ENCODE data around the gene OR6K2.
"Not testable (repeated sequence)": the region's sequence is repeated elsewhere in the genome, so short reads cannot be mapped to it uniquely, and the experiment has no call there.

OR6K2 gene, protein sequence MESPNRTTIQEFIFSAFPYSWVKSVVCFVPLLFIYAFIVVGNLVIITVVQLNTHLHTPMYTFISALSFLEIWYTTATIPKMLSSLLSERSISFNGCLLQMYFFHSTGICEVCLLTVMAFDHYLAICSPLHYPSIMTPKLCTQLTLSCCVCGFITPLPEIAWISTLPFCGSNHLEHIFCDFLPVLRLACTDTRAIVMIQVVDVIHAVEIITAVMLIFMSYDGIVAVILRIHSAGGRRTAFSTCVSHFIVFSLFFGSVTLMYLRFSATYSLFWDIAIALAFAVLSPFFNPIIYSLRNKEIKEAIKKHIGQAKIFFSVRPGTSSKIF

DNA sequence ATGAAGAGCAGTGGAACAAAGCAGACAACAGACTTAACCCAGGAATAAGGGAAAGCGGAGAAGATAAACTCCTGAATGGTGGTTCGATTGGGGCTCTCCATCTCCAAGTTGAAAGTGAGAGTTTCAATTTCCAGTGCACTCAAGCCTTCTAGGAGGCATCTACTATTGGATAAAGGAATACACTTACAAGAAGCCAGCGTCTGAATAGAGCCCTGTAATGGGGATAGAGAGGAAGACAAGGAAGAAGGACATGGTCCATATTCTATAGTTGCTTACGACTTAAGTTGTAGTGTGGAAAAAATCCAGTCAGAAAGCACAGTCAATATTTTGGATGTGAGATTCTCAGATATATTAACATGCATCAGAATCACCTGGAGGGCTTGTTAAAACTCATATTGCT, at the start of gene OR6K2:
OR6K2 (minus strand) TSS at position 101 of the 400 bp plus-strand sequence; CDS start at position 101, 0 bp downstream.
- no peak for DNase-seq

DNA sequence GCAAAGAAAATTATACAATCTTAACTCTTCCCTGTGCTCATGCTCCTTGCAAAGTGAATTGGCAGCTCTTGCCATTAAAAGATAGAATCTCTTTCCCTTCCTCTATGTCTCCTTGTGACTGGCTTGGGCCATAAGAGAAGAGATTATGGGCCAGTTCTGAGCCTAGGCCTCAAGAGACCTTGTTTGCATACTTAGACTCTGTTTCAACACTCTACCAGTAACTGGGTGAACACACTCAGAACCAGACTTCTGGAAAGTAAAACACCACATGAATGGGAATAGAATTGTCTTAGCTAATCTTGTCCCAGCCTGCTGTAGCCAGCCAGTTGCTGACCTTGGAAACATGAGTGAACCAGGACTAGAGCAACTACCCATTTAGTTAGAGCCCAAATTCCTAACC, 35.4 kb upstream of the OR6K2 start:
- DNase-seq, result no peak

DNA sequence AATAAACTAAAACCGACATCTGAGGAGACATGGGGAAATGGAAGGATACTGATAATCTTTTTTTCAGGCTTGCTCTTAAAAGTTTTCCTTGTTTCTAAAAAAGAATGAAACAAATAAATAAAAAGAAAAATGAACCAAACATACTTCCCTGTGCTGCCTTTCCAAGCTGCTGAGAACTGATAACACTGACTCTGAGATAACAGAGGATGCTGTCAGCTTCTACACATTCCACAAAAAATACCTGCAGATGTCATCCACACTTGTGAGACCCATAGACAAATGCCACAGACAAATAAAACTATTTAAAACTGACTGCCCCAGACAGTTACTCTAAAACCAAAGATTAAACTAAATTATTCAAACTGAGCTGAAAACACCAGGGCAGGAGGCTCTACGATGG, 32.1 kb upstream of the OR6K2 start:
- DNase-seq, result no peak

DNA sequence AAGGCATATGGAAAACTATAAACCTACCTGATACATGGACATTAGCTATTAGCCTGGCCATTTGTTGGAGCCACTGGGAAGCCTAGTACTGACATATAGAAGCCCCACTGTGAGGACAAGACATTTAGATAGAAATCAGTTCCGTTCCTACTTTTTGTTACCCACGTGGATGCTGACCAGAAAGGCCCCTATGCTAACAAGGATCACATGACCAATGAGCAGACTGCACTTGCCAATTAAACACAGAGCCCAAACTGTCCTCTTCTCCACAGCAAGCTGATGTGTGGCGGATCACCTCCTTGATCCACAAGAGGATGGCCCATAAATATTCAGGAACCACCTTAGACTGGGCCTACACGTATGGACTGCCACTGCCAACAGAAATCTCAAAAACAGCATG, 31.3 kb upstream of the OR6K2 start:
- no peak for DNase-seq

DNA sequence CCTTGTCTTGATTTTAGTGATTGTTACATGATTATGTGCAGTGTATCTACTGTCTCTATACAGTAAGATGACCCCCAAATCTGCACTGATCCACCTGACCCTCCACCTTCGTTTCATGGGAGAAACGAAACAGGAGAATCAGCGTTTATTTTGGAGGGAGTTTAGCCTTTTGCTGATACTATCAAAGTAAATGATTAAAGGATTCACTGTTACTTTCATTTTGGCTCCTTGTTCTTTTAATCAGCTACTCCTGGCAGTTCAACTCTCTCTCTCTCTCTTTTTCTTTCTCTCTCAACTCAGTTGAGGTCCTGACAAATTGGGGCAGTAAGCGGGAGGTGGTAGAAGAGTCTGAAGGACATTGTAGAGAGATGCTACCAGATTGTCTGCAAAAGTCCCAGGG, 30.0 kb upstream of the OR6K2 start:
- no peak for DNase-seq

DNA sequence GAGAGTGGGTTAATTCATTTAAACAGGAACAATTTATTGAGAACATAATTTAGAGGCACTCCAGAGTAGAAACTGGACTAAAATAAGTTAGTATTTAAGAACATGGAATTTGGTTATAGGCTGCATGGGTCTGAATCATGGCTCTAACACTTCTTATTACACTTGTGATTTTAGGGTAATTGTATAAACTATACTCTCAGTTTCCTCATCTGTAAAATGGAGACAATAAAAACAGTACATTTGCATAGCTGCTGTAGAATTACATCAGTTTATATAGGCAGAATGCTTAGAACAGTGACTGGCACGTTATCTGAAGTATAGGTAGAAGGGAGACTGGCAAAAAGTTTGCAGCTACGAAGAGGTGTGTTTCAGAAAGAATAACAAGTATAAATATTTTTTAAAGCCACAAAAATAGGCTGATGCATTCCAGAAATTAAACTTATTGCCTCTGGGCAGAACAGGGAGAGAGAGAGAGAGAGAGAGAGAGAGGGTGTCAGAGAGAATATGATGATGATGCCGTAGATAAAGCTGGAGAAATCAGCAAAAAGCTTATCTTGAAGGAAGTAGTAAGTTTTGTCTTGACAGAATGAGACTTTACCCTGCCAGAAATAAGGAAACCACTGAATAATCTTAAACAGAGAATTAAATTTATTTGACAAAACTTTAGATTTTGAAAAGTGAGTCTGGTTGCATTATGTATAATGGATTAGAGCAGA, 28.2 kb upstream of the OR6K2 start:
- DNase-seq, result no peak

DNA sequence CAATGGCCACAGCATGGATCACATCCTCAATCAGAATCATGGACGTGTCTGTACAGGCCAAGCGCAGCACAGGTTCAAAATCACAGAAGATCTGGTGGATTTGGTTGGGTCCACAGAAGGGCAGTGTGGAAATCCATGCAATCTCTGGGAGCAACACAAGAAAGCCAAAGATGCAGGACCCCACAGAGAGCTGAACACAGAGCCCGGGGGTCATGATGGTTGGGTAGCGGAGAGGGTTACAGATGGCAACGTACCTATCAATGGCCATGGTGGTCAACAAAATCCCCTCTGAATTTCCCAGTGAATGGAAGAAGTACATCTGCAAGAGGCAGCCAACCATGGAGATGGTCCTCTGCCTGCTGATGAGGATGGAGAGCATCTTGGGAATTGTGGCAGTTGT, 24.0 kb upstream of the OR6K2 start:
- DNase-seq, result no peak

DNA sequence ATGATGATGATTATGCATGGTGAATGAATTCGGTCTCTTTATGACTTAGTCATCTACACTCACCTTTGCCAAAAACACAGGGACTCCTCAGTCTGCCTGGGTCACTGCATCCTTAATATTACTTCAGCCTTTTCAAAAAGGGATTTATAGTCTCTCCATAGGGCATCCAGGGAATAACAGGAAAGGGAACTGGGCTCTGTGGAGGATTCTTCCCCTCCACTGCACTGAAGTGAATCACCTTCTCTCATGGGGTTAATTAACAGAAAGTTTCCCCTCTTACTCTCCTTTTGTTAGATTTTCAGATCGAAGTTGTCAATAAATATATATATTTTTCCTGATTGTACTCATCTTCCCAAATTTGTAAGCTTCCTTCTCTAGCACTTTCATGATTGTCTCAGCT, 20.2 kb upstream of the OR6K2 start, which contains the start of gene OR6K3:
OR6K3 (minus strand) TSS at position 101 of the 400 bp plus-strand sequence. CDS start 2,605 bp downstream, outside the sequence.
- no peak for DNase-seq

DNA sequence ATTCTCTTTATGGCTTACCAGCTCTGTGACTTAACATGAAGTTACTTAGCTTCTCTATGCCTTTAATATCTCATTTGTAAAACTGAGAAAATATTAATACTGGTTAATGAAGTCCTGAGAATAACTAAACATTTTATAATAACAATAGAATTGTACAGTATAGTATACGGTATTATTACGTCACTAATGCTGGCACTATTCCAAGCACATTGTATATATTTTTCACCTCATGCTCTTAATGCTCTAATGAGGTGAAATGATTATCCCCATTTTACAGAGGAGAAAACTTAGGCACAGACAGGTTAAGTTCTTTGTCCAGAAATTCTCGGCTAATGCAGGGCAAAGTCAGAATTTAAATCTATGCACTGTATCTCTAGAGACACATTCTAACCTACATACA, 19.2 kb upstream of the OR6K2 start:
- no peak for DNase-seq

DNA sequence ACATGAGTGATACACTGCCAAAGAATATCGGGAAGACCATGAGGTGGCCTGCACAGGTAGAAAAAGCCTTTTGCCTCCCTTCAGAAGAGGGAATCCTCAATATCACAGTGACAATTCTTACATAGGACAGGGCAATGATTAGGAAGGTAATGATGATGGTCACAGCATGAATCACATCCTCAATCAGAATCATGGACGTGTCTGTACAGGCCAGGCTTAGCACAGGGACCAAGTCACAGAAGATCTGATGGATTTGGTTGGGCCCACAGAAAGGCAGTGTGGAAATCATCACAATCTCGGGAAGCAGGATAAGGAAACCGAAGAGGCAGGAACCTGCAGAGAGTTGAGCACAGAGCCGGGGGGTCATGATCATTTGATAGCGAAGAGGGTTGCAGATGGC, 16.9 kb upstream of the OR6K2 start:
- DNase-seq, result no peak

DNA sequence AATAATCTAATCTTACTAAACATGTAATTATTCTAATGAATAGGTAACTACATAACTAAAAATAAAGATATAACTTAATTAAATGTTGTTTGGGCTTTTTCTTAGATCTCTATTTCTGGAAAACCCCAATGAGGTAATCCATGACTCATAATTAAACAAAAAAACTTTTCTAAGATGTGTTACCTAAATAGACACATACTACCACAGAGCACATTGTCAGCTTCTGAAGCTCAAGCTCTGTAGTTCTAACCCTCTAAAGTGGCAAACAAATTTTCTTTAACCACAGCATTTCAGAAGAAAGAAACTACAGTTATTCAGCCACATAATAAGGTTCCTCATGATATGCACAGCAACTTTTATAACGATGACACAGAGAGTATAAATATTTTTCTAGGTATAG, 15.9 kb upstream of the OR6K2 start:
- DNase-seq, result no peak

DNA sequence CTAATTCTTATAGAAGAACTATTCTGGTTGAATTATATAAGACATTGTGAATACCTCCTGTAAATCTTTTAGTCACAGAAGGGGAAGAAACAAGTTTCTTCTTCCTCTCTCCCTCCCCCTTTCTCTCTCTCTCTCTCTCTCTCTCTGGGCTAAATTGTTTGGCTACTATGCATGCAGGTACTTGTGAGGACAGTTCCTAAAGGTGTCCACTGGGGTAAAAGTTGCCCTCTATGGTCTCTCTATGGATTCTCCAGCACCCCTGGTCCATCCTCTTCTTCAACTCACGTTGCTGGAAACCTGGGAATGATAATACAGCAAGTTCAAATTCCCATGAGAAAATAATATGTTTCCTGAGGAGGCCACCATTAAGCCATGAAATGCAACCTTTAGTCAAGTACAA, 14.3 kb upstream of the OR6K2 start:
- DNase-seq, result no peak

DNA sequence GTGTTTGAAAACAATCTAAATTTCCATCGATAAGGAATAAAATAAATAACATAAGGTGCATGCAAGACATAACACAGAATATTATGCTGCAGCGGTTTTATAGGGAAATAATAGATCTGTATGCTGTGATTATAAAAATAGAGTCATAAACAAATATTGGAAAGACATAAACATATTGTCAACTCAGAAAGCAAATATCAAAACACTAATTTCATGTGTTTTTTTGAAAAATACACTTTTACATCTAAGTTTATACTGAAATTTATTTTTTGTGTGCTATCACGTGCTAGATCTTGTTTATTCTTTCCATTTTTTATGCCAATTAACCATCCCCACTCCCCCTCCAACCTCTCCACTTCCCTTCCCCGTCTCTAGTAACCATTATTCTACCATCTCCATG, 10.6 kb upstream of the OR6K2 start:
- DNase-seq, result no peak

DNA sequence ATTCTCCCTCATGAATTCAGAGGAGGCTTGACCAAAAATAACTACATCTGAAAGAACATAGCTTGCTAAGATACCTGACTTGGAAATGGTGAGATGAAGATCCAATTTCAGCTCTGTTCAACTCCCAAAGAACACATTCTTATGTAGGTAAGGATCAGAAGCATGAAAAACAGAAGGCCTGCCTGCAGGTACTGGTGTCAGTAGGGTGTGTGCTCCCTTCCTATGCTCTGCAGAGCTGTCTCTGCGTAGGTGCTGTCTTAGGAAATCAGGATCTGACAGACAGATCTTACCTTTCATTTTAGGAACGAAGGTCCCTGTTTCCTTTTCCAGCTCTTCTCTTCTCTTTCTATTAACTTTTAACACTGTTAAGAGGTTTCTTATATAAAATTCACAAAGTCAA, 5.6 kb upstream of the OR6K2 start:
- no peak for DNase-seq

DNA sequence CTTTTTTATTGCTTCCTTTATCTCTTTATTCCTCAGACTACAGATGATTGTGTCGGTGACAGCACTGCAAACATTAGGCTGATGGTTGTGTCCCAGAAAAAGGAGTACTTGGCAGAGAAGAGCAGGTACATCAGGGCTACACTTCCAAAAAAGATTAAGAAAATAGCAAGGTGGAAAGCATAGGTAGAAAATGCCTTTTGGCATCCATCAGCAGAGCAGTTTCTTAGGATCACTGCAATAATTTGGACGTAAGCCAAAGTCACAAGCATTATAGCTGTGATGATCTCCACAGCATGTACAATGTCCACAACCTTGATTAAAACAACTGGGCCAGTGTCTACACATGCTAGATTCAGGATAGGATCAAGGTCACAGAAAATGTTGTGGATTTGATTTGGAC, 5.9 kb downstream of the OR6K2 start:
- DNase-seq, result no peak

DNA sequence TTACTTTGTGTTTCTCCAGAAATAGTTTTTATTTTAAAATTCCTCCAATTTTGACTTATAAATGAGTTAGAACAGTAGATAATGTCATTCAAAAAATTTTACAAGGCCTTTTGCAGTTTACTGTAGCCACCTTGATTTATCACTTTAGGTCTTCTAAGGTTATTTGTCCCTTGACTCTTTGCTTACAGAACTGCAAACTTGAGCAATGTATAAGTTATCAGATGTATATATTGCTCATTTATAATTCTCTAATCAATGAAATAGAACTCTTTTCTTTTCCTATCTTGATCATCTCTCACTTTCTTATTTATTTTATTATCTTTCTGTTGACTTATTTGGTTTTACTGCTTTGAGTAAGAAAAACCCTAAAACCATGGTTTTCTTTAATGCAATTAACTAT, 8.1 kb downstream of the OR6K2 start:
- no peak for DNase-seq

DNA sequence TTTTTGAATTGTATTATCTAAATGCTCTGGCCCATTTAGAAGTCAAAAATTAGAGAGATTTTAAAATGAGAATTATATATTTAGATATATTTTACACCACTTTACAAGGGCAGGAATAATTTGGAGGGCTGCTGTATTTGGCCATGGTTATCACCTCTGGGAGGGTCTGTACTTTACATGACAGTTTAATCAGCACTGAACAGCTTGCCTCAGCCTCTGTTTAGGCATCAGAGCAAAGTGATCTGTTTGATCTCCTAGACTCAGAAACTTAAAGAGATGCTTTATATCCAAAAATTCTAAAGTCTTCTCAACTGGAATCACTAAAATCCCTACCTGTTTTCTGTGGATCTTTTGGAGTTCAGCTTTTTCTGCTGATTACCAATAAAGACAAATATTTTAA, 8.5 kb downstream of the OR6K2 start:
- DNase-seq, result no peak

DNA sequence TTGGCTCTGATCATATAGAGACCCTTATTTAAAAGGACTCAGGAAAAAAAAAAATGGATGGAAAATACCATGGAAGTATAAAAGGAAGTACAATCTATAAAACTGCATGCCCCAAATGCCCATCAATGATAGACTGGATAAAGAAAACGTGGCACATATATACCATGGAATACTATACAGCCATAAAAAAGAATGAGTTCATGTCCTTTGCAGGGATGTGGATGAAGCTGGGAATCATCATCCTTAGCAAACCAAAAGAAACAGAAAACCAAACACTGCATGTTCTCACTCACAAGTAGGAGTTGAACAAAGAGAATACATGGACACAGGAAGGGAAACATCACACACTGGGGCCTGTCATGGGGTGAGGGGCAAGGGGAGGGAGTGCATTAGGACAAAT, 9.3 kb downstream of the OR6K2 start:
- DNase-seq, result not testable (repeated sequence)

DNA sequence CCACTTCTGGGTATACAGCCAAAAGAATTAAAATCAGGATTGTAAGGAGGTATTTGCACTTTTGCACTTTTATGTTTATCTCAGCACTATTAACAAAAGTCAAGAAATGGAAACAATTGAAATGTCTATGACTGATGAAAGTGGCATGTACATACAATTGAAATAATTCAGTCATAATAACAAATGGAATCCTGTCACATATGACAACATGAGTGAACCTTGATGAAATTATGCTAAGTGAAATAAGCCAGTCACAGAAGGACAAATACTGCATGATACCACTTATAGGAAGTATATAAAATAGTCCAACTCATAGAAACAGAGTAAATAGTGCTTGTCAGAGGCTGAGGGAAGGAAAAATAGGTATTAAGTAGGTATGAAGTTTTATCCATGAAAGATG, 10.6 kb downstream of the OR6K2 start:
- DNase-seq, result no peak

DNA sequence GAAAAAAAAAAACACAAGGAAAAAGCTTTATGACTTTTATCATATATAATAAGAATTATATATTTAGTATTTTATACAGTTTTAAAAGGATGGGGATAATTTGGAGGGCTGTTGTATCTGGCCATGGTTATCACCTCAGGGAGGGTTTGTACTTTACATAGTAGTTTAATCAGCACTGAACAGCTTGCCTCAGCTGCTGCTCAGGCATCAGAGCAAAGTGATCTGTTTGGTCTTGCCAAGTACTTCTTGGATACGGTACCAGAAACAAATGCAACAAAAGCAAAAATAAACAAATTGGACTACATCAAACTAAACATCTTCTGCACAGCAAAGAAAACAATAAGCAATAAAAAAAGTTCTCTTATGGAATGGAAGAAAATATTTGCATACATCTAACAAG, 11.3 kb downstream of the OR6K2 start:
- DNase-seq, result no peak

DNA sequence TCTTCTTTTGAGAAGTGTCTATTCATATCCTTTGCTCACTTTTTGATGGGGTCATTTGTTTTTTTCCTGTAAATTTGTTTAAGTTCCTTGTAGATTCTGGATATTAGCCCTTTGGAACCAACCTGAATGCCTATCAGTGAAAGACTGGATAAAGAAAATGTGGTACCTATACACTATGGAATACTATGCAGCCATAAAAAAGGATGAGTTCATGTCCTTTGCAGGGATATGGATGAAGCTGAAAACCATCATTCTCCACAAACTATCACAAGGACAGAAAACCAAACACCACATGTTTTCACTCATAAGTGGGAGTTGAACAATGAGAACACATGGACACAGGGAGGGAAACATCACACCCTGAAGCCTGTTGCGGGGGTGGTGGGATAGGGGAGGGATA, 12.1 kb downstream of the OR6K2 start:
- not testable (repeated sequence) for DNase-seq

DNA sequence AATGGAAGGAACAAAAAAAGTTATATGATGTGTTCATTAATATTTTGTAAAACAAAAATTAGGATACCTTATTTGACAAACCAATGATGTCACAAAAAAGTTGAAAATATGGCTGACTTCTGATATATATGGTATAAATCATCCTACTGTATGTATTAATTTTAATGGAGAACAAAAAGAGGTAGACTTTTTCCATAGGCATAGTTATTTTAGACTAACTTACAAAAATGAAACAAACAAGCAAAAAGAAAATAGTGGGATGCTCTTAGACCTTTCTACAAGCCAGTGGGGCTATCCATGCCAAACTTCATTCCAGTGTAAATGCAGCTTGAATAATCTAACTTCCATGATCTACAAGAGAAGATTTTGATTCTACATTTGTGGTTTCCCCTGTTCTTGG, 13.4 kb downstream of the OR6K2 start:
- DNase-seq, result no peak

DNA sequence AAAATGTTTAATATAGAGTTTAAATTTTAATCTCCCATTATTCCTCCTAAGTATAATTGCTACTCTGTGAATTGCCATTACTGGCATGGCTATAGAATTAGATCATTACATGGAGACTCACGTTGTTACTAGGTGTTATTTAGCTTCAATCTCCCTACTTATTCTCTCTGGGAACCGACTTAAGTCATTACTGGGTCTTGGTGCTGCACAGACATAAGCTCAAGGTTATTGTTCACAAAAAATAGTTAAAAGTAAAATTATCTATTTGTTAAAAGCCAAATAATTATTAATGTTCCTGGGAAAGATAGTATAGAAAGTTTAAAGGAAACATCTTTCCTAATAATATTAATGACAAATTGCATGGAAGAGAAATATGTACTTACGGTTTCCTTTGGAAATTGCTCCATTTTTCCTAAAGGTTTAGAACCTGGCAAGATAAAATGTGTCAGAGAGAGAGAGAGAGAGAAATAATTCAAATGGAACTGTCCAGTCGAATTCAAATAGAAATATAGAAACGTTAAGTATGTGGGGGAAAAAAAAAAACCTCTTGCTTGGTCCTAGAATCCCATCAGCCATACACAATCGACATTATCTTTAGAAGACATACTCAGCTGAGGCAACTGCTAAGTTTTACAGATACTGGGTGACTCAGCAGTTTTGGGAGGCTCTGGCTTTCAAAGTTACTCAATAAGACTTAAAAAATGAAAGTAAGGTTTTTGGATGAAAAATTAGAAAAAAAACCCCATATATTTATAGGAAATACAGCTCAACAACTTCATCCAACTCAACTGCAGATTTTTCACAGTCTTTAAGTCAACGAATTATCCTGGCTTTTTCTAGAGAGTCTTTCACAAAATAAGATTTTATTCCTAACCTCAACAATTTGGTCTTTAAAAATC, 14.1 kb downstream of the OR6K2 start, which contains the start of gene SPTA1:
SPTA1 (minus strand) TSS at position 605 of the 899 bp plus-strand sequence; CDS start at position 407, 198 bp downstream.
- DNase-seq, result no peak
